IPS-18a (cell line): Measurements from ENCODE around the gene DIAPH2.
"Not testable (repeated sequence)": the region's sequence is repeated elsewhere in the genome, so short reads cannot be mapped to it uniquely, and the experiment has no call there.

ENCODE experiments used
- H3K27ac ChIP-seq: one replicate; pipeline ENCODE4 v1.5.1; 2013; ENCODE audit warnings: low read length
- H3K27me3 ChIP-seq: one replicate; pipeline ENCODE4 v1.6.1; 2013; ENCODE audit warnings: mild to moderate bottlenecking, low read length; ENCODE audit not compliant: control insufficient read depth, insufficient read depth
- H3K36me3 ChIP-seq: one replicate; pipeline ENCODE4 v1.6.1; 2013; ENCODE audit warnings: low read depth, low read length; ENCODE audit not compliant: control insufficient read depth
- H3K4me1 ChIP-seq: one replicate; pipeline ENCODE4 v1.6.1; 2013; ENCODE audit warnings: low read depth, low read length; ENCODE audit not compliant: control insufficient read depth
- H3K4me3 ChIP-seq: one replicate; pipeline ENCODE4 v1.5.1; 2013; ENCODE audit warnings: low read length
- H3K9ac ChIP-seq: one replicate; pipeline ENCODE4 v1.6.1; 2013; ENCODE audit warnings: mild to moderate bottlenecking, low read length, moderate library complexity
- H3K9me3 ChIP-seq: one replicate; pipeline ENCODE4 v1.6.1; 2013; ENCODE audit warnings: low read depth, low read length; ENCODE audit not compliant: control insufficient read depth

The DIAPH2 gene

DNA sequence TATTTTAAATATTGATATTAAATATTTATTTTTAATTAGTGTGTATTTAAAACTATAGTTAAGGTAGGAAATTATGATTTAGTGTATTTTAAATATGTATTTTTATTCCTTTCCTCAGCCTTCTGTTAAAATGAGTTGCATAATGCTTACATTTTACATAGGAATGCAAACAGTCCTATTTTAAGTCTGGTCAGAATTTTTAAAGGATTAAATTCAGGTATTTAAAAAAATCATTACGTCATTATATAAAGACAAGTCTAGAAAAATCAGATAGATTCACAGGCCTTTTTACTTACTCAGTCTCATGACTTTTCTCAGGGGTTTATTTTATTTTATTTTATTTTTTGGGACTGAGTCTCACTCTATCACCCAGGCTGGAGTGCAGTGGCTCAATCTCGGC lies 148.7 kb downstream of the DIAPH2 start:
- no peaks in the 10 kb centered on the region for H3K36me3 ChIP-seq
- no peak overlapping the region for H3K4me3 ChIP-seq
- H3K27me3 ChIP-seq, result no peaks in the 10 kb centered on the region
- H3K9ac ChIP-seq, result no peak overlapping the region
- no peaks in the 10 kb centered on the region for H3K9me3 ChIP-seq
- H3K27ac ChIP-seq, result no peak overlapping the region
- H3K4me1 ChIP-seq, result peaks cover 4% of the 10 kb centered on the region

- no peaks in the 10 kb centered on the region for H3K9me3 ChIP-seq
- no peak overlapping the region for H3K9ac ChIP-seq
- H3K36me3 ChIP-seq, result no peaks in the 10 kb centered on the region
- H3K27ac ChIP-seq, result no peak overlapping the region
- H3K27me3 ChIP-seq, result no peaks in the 10 kb centered on the region
- H3K4me1 ChIP-seq, result peaks cover 4% of the 10 kb centered on the region
- no peak overlapping the region for H3K4me3 ChIP-seq
These were observed 149.5 kb downstream of the DIAPH2 start for GRCh38 chrX:96834137-96834536.

DNA sequence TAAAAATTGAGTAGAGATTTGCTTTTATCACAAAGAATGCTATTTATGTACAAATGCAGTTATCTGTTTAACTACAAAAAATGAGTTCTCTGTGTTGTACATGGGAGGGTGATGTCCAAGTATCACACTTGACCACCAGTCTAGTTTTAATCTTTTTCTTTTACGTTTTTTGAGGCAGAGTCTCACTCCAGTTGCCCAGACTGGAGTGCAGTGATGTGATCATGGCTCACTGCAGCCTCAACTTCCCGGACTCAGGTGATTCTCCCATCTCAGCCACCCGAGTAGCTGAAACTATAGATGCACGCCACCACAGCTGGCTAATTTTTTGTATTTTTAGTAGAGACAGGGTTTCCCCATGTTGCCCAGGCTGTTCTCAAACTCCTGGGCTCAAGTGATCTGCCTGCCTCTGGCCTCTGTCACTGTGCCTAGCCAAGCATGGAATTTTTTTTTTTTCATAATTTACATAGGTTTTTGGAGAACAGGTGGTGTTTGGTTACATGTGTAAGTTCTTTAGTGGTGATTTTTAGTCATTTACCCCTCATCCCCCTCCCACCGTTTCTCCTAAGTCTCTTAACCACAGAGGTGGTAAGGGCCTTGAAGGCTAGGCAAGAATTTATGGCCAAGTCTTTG lies 151.1 kb downstream of the DIAPH2 start:
- Histone ChIP-seq H3K4me3 (no peak overlapping the region), H3K27ac (no peak overlapping the region), H3K9me3 (no peaks in the 10 kb centered on the region), H3K4me1 (peaks cover 4% of the 10 kb centered on the region), H3K27me3 (no peaks in the 10 kb centered on the region), H3K9ac (no peak overlapping the region), H3K36me3 (no peaks in the 10 kb centered on the region)

DNA sequence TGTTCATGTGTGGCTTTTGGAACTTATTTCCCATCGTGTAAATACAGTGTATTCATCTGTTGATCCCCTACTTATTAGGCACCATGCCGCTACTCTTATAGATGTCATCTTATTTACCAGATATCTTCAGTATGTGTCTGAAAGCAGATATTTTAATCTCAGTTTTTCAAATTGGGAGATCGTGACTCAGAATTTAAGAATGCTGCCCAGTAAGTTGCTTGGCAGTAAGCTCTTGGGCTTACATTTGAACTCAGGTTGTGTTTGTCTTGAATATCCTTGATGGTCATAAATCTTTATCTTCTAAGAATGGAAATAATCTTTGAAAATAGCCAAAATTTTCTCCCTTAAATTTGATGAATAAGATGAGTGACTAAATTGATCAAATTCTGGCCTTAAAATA lies 153.2 kb downstream of the DIAPH2 start:
- Histone ChIP-seq H3K36me3 (no peaks in the 10 kb centered on the region), H3K9me3 (no peaks in the 10 kb centered on the region), H3K4me3 (no peak overlapping the region), H3K27me3 (no peaks in the 10 kb centered on the region), H3K4me1 (peaks cover 21% of the 10 kb centered on the region), H3K9ac (no peak overlapping the region), H3K27ac (no peak overlapping the region)

GRCh38 chrX:96838537-96838936 lies 153.9 kb downstream of the DIAPH2 start:
- peaks cover 28% of the 10 kb centered on the region for H3K4me1 ChIP-seq
- H3K36me3 ChIP-seq, result no peaks in the 10 kb centered on the region
- H3K9ac ChIP-seq, result no peak overlapping the region
- no peak overlapping the region for H3K4me3 ChIP-seq
- H3K9me3 ChIP-seq, result no peaks in the 10 kb centered on the region
- no peak overlapping the region for H3K27ac ChIP-seq
- no peaks in the 10 kb centered on the region for H3K27me3 ChIP-seq

DNA sequence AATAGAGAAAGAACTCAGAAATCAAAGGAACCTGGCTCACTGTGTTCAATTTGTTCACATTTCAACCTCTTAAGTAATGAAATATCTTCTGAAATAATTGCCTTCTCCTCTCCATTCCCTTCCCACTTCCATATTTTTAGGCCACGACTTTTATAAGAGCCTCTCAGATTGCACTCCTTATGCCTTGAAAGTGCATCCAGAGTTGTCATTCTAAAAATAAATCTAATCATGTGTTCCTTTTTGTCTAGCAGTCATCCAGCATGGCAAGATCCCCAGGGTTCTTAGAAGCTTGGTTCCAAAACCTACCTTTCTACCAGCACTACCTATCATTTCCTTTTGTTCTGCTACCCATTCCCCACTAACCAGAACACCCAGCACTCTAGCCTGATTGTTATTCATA lies 156.7 kb downstream of the DIAPH2 start:
- H3K27me3 ChIP-seq, result no peaks in the 10 kb centered on the region
- no peaks in the 10 kb centered on the region for H3K36me3 ChIP-seq
- no peaks in the 10 kb centered on the region for H3K9me3 ChIP-seq
- no peak overlapping the region for H3K27ac ChIP-seq
- H3K4me1 ChIP-seq, result peaks cover 37% of the 10 kb centered on the region
- H3K9ac ChIP-seq, result no peak overlapping the region
- H3K4me3 ChIP-seq, result no peak overlapping the region

DNA sequence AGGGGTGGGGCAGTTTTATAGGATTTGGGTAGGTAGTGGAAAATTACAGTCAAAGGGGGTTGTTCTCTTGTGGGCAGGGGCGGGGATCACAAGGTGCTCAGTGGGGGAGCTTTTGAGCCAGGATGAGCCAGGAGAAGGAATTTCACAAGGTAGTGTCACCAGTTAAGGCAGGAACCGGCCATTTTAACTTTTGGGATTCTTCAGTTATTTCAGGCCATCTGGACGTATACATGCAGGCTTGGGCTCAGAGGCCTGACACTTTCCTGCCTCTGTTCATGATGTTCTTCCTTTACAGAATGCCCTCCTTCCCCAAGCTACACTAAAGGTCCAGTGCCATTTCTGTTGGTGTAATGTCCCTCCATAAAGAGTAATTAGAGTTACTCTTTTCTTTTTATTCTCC lies 157.2 kb downstream of the DIAPH2 start:
- H3K9me3 ChIP-seq, H3K27me3 ChIP-seq, H3K4me3 ChIP-seq, H3K36me3 ChIP-seq: not testable (repeated sequence)
- Histone ChIP-seq H3K27ac (peak overlapping the region; percentile 54), H3K9ac (peak overlapping the region; percentile 14), H3K4me1 (peaks cover 43% of the 10 kb centered on the region)

GRCh38 chrX:96843566-96843965 lies 158.9 kb downstream of the DIAPH2 start:
- Histone ChIP-seq H3K27me3 (no peaks in the 10 kb centered on the region), H3K9me3 (no peaks in the 10 kb centered on the region), H3K9ac (no peak overlapping the region), H3K36me3 (no peaks in the 10 kb centered on the region), H3K4me3 (no peak overlapping the region), H3K4me1 (peaks cover 47% of the 10 kb centered on the region), H3K27ac (peak overlapping the region; percentile 49)

DNA sequence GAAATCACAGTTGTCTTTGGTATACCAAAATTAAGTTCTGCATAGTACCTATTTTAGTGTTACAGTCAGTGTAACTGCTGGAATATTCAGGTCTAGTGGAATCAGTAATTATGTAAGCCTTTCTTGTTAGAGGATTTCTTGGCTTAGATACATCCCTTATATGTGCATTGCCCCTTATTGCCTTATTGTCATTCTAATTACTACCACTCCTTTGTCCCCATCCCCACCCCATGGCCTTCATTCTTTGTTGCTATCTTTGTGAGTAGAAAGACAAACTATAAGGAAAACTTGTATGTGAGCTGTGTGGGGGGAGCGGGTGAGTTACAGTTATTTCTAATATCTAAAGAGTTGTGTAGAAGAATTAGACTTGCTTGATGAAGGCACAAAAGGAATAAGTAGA lies 162.2 kb downstream of the DIAPH2 start:
- Histone ChIP-seq H3K27ac (peak overlapping the region; percentile 34), H3K27me3 (no peaks in the 10 kb centered on the region), H3K9me3 (no peaks in the 10 kb centered on the region), H3K36me3 (no peaks in the 10 kb centered on the region), H3K4me3 (no peak overlapping the region), H3K4me1 (peaks cover 40% of the 10 kb centered on the region), H3K9ac (peak overlapping the region; percentile 1)

GRCh38 chrX:96859422-96859821 lies 174.8 kb downstream of the DIAPH2 start:
- not testable (repeated sequence) for H3K36me3 ChIP-seq, H3K9me3 ChIP-seq, H3K27ac ChIP-seq, H3K4me3 ChIP-seq, H3K4me1 ChIP-seq, H3K9ac ChIP-seq, H3K27me3 ChIP-seq

- H3K9me3 ChIP-seq, result no peaks in the 10 kb centered on the region
- H3K27ac ChIP-seq, result no peak overlapping the region
- H3K4me1 ChIP-seq, result no peaks in the 10 kb centered on the region
- no peaks in the 10 kb centered on the region for H3K27me3 ChIP-seq
- no peak overlapping the region for H3K9ac ChIP-seq
- H3K4me3 ChIP-seq, result no peak overlapping the region
- H3K36me3 ChIP-seq, result no peaks in the 10 kb centered on the region
These were observed 176.6 kb downstream of the DIAPH2 start for GRCh38 chrX:96861218-96861617.

DNA sequence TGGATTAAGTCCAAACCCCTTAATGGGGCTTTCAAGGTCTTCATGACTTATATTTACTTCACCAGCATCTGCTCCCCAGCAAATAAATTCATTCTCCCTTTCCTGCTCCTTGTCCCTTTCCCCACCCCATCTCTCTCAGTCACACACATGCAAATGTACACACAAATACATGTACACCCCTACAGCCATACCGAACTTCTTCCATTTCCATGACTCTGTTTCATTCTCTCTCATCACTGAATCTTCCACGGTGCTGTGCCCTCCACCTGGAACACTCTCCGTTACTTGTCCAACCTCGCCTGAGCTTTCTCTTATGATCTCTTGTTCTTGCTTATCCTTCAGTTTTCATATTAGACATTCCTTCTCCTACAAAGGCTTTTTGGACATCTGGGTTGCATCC lies 177.0 kb downstream of the DIAPH2 start:
- no peaks in the 10 kb centered on the region for H3K9me3 ChIP-seq
- H3K36me3 ChIP-seq, result no peaks in the 10 kb centered on the region
- no peaks in the 10 kb centered on the region for H3K27me3 ChIP-seq
- H3K4me1 ChIP-seq, result no peaks in the 10 kb centered on the region
- no peak overlapping the region for H3K4me3 ChIP-seq
- H3K9ac ChIP-seq, result no peak overlapping the region
- H3K27ac ChIP-seq, result no peak overlapping the region
